Activated CD4-positive, alpha-beta T cell treated with anti-CD3 and anti-CD28 coated beads for 1 hour (primary cell): ENCODE measurements around the gene LYST.
"Not testable (repeated sequence)": the region's sequence is repeated elsewhere in the genome, so short reads cannot be mapped to it uniquely, and the experiment has no call there.

Experiments used
- DNase-seq: peaks from one replicate; pipeline ENCODE4 v3.0.0-alpha.2; 2020

The LYST gene

GRCh38 chr1:235625340-235625739 is 241.4 kb downstream of the LYST start:
- DNase-seq = no peak

GRCh38 chr1:235624721-235625333 is 241.9 kb downstream of the LYST start:
- DNase-seq = no peak

- no peak for DNase-seq
These were observed 243.5 kb downstream of the LYST start for GRCh38 chr1:235622936-235623779.

- not testable (repeated sequence) for DNase-seq
These were observed 247.6 kb downstream of the LYST start for GRCh38 chr1:235619149-235619548.

GRCh38 chr1:235617808-235618207 is 248.9 kb downstream of the LYST start:
- DNase-seq = no peak

GRCh38 chr1:235617140-235617539 is 249.6 kb downstream of the LYST start:
- no peak for DNase-seq

- DNase-seq = no peak
These were observed 252.2 kb downstream of the LYST start for GRCh38 chr1:235614442-235614954.

- no peak for DNase-seq
These were observed 253.1 kb downstream of the LYST start for GRCh38 chr1:235613602-235614001.

GRCh38 chr1:235612761-235613160 is 253.9 kb downstream of the LYST start:
- no peak for DNase-seq
